ENCODE data around the gene EML6.

EML6 gene

DNA sequence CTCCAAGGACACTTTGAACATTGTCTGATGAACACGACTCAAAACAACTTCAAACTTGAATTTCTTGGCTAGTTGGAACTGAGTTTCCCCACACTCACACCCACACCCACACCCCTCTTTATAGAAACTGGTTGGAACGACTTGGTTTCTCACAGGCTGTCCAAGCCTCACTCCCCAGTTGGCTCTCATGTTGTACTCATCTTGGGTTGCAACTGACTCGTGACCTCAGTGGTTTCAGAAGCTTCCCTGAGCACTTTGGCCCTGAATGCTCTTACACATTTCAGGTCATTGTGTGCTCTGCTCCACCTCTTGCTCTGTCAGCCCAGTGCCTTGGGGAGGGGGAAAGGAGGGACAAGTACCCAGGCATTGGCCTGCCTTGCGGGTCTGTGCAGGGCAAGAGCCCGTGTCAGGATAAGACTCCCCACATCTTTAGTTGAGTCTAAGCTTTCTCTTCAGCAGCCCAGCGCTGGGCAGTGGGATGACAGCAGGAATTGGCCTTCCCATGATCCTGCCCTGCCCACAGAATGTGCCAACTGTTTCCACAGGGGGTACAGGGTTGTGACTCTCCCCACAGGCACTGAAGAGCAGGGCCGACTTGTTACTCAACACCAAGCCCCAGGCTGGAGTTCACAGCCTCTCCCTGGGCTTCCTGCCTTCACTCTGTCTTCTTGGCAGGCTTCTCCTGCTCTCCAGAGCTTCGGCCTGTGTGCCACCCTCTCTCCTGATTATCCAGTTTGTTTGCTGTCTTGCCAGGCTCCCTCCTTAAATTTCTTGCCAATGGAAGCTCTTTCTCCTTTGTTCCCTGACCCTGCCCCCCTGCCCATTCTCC lies 222.1 kb downstream of the EML6 start:
- no peak for DNase-seq (ENCODE audit: low read depth in 2 of 2)

DNA sequence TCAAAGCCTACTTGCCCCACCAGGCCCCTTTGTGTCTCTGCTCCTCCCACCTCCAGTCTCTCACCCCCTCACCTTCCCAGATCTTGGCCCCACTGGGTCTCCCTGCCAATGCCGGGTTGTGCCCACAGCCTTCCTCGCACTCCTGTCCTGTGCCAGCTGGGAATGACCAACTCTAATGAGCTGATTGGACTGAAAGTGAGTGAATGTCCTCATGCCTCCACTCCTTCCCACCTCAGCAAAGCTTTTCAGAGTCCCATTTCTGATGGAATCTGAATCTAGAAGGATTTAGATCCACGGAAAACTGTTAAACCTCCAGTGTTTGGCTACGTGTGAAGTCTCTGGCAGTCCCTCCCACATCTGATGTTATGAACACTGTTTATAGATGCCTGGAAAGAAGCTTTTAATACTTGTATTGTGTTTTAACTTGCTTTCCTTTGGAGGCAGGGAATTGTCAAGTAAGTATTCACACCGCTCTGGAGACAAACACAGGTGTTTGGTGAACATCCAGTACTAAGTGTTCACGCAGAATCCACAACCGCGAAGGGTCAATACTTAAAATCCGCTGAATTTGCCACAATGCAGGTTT lies 222.9 kb downstream of the EML6 start:
- no peak for DNase-seq (ENCODE audit: low read depth in 2 of 2)

DNA sequence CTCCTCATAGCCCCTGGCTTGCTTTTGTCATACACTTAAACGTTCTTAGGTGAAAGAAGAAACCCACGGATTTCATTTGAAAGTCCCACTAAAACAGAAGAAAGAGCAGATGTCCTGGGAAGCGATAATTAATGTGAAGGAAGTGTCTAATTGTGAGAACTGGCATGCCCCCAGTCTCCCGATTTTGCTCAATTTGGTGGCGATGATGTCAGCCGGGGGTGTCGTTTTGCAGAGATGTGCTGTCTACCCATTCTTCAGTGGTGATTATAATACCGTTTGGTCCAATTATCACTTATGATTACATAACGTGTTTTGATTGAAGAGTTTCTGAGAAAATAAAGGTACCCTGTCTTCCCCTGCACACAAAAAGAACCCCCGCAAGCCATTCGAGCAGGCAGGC lies 223.7 kb downstream of the EML6 start:
- no peak for DNase-seq (ENCODE audit: low read depth in 2 of 2)

DNA sequence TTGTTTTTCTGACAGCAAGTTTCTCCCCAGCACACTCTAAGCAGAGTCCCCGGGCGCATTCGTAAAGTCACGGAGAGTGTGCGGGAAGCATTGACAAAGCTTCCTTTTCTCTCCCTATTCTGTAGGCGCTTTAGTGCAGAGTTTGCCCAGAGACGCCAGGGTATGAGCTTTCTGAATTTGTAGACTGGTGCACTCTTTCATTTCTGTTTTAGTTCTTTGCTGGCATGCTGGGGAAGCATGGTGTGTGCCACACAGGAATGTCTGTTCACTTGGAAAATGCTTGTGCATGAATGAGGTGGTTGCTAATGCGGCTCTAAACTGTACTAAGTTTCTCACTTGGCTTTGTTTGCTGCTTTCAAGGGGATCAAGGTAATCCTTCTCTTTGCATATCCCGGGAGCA lies 224.2 kb downstream of the EML6 start:
- DNase-seq (ENCODE audit: low read depth in 2 of 2), result no peak

DNA sequence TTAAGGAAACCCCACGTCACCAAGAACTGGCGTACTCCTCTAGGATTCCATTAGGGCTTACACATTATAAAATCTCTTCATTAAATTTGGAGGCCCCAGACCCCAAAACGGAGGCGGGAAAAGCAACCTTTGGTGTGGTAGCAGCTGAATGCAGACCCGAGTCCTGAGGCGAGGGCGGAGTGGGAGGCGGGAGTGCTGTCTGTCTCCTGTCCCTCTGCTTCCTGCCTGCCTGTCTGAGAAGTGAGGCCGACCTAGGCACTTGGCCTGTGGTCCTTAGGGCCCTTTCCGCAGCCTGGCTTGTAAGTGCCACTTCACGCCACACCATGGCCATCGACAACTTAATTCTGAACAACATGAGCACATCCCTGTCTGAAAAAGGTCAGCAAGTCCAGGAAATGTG lies 224.7 kb downstream of the EML6 start:
- DNase-seq (ENCODE audit: low read depth in 2 of 2), result no peak

DNA sequence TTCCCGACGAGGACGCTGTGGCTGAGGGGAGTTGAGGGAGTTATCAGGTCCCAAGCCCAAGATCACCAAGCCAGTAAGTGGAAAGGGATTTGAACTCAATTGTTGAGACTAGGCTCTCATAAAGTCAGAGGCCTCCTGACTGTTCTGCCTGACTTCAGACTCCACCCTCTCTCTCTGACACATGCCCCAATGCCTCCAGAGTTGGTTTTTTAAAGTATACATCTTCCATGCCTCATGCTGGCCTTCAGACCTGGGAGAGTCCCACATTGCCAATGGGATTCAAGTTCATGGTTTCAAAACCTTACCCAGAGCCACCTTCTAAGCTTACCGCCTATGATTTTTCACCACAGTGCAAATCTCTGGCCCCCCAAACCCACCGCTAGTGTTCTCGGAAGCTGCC lies 226.0 kb downstream of the EML6 start:
- no peak for DNase-seq (ENCODE audit: low read depth in 2 of 2)

DNA sequence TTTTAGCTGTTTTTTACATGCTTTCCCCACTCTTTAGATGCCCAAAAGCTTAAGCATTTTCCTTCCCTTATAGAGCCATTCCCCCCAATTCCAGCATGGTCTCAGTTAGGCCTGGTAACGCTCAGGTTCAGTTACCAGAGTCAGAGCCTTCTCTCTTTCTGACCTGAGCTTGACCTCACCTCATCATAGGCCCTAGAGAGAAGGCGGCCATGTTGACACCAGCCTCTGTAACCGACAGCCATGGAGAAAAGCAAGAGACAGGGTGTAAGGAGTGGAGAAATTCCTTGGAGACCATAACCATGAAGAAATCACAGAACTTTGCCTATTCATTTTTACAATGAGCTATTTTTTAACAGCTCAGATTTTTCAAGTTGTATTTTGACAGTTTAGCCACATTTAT lies 227.3 kb downstream of the EML6 start:
- no peak for DNase-seq (ENCODE audit: low read depth in 2 of 2)

DNA sequence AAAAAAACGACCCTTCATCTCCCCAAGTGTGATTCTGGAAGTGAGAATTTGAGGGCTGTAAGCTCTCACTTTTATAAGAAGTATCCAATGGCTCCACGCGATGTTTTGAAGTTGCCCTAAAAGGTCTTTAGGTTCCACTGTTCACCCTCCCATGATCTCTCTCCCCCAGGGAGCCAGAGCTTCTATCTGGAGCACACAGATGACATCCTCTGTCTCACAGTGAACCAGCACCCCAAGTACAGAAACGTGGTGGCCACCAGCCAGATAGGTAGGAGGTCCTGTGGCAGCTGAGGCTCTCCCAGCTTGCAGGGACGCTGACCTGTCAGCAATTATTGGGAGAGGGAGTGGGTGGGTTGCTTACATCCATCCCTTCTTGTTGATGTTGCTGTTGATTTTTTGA lies 229.0 kb downstream of the EML6 start:
- no peak for DNase-seq (ENCODE audit: low read depth in 2 of 2)

DNA sequence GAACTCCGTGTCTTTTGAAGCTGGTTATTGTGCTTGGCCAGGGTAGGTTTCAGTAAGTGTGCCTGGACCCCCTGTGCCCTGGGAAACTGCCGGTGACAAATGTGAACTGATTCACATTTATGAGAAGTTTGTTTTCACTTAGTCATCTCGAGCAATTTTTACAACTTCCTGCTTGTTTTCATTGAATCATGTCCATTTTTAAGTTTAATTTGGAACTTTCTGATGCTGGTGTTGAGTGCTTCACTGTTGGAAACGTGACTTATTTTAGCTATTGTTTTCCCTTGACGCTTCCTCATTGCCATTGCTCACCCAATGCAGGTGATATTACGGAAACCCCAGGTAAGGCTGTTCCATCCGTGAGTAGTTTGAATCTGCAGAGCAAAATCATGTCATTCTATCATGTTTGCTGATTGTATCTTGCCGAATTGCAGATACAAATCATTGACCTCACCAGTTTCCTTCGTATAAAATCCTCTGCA lies 229.6 kb downstream of the EML6 start:
- no peak for DNase-seq (ENCODE audit: low read depth in 2 of 2)

DNA sequence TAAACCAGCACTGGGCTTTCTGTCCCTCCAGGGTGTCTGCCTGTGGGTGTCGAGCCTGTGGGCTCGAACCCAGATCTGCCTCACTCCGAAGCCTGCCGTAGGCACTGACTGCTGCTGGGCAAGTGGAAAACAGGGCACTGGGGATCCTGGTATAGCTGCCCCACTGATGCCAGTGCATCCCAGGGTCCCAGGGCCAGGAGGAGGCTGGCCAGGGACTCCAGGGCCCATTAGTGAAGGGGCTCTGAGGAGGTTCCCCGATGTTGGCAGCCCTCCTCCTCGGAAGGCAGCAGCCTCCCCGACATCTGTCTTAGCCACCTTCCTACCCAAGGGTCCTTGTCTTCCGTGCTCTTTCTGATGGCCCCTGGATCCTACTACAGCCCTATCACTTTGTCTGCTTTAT lies 230.7 kb downstream of the EML6 start:
- no peak for DNase-seq (ENCODE audit: low read depth in 2 of 2)

DNA sequence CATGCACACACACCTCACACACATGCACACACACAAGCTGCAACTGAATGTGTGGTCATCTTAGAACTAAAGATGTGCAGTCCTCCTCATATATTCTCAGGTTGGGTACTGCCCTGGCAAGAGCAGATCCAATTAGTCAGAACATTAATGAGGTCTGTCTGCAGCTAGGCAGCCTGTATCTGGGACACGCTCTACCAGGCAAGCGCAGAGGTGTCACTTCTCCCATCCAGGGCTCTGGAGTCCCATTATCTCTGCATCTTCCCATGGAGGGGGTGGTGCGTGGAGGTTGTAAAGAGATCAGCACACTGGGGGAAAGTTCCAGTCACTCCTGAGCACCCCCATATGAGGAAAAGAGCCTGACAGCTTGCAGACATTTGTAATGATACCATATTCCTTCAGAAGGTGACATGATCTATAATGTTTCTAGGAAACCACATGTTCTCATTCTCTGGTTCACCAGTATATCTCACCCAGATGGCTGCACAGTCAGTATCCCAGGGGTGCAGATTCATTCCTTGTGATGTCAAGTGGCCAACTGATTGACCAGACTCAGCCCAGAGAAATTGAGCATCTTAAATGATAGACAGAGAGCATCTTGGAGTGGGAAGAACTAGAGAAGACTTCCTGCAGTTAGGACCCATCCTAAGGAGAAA lies 231.4 kb downstream of the EML6 start:
- no peak for DNase-seq (ENCODE audit: low read depth in 2 of 2)

DNA sequence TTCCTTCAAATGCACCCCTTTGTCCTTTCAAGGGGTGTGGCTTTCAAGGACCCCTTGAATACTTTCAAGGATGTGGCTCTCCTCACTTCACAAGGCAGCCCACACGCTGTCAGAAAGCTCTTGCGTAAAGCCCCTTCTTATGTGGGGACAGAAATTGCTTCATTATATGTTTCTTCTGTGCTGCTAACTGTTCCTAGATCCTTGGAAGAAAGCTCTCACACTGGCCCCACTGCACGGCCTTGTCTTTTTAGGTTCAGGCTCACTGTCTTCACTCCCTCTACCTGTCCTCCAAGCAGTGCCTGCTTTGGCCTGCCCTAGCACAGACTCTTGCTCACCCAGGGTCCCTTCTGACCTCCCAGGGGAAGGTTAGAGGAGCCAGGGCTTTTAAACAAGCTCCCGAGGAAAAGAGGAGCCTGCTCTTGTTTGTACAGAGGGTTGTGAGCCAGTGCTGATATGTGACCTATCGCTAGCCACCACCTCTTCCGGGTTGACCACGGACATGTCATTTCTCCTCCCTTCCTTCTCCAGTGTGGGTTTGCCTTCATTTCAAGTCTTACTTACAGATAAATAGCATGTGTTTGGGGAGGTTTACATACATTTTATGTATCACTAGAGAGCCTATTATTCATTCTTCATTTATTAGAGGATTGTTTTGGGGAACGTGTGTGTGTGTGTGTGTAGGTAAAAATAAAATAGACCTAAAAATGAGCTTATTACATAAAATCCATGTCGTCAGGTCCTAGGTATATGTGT lies 232.1 kb downstream of the EML6 start:
- no peak for DNase-seq (ENCODE audit: low read depth in 2 of 2)

DNA sequence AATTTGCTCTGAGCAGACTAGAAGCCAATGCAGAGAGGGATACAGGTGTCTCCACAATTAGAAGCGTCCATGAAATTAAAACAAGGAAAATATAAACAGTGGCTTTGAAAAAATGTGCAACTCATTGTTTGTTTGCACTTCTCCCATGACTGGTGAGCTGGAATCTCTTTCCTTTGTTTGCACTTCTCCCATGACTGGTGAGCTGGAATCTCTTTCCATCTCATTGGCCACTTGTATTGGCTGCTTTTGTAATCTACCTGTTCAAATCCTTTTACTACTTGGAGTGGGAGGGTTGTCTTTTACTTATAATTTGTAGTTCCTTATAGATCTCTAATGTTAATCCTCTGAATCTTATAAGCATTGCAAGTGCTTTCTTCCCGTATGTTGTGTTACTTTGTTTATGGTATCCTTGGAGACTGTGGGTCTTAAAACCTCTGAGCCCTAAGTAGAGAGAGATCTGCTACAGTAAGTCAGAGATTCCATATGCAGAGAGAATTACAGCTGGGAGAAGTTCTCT lies 232.7 kb downstream of the EML6 start:
- DNase-seq (ENCODE audit: low read depth in 2 of 2), result no peak

DNA sequence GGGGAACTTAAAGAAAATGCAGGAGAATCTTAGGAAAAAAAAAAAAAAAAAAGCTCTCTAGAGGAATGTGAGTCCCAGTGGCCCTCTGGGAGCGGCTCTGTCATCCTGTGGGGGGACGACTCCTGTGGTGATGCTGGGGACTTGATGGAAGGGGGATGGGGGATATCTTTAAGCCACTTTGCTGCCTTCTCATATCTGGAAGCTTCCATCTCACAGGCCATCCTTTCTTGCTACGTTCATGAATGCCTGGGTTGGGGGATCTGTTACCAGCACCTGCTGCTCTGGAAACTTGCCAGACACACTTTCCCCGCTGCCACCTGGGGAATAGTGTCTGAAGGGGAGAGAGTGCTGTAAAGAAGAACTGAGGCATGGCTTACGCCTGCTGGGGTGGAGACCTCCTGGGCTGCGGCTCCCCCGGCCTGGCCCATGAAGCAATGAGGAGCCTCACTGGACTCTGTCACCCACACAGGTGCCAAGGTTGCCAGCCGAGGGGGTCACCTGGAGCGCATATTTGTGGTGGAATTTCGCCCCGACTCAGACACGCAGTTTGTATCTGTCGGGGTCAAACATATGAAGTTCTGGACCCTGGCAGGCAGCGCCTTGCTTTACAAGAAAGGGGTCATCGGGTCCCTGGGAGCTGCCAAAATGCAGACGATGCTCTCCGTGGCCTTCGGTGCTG lies 234.0 kb downstream of the EML6 start:
- no peak for DNase-seq (ENCODE audit: low read depth in 2 of 2)

DNA sequence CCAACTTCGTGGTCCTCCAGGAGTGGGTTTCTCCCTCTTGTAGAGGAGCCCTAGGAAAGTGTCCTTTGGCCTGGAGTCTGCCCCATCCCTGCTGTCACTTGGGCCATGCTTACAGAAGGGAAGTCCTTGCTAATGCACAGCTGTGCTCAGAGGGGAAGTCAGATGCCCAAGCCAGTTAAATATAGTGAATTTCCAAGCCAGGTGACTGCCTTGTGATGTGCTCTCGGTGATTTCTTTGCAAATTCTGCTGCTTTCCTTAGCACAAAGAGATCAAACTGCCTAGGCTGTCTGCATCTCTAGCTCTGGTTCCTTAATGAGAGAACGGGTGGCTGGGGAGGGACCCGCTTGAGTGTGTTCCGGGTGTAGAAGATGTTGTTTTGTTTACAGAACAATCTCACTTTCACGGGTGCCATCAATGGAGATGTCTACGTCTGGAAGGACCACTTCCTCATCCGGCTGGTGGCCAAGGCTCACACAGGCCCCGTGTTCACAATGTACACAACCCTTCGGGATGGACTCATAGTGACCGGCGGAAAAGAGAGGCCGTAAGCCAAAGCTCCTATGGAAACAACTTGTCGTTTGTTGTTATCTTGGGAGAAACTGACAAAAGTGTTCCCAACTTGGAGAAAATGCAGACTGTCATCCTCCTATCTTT lies 235.4 kb downstream of the EML6 start:
- DNase-seq (ENCODE audit: low read depth in 2 of 2), result no peak

DNA sequence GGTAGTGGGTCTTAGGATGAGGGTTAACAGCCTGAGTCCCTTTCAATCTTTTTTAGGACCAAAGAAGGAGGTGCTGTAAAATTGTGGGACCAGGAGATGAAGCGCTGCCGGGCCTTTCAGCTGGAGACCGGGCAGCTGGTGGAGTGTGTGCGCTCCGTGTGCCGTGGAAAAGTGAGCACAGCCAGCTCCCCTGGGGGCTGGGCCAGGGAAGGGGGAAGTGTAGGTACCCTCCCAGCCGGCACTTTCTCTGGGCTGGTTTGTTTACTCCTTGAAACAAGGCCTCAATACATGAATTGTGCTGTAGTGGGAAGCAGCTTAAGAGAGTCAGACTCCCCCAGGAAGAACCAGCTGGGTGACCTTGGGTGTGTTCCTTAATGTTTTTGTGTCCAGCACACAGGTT lies 236.7 kb downstream of the EML6 start:
- DNase-seq (ENCODE audit: low read depth in 2 of 2), result no peak

DNA sequence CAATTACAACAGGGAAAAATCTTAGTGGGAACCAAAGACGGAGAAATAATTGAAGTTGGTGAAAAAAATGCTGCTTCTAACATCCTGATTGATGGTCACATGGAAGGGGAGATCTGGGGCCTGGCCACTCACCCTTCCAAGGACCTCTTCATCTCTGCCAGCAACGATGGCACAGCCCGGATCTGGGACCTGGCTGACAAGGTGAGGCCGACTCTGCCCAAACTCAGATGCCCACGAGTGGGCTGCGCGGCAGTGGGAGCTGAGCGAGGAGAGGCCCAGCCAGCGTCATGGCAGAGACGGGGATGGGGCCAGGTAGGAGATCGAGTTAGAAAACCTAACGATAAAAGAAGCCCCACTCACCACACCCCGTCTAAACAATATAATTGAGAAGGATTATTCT lies 239.0 kb downstream of the EML6 start:
- no peak for DNase-seq (ENCODE audit: low read depth in 2 of 2)

DNA sequence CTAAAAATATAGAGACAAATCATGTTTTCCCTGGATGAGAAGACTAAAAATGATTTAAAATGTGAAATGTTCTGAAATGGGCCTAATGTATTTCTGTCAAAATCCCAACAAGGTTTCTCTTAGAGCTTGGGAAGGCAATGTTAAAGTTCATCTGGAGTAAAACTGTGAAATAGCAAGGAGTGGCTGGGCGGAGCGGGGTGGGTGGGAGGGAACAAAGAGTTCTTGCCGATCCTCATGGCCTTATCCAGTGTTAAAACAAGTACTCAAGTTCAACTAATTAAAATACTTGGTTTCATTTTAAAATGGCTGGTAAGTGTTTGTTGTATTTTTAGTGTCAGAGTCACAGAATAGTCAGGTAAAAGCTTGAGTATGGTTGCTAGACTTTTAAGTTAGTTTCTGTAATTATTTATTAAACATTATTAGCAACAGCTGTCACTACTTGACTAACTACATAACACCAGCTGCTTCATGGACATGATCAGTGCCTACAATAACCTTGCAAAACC lies 239.5 kb downstream of the EML6 start:
- no peak for DNase-seq (ENCODE audit: low read depth in 2 of 2)

DNA sequence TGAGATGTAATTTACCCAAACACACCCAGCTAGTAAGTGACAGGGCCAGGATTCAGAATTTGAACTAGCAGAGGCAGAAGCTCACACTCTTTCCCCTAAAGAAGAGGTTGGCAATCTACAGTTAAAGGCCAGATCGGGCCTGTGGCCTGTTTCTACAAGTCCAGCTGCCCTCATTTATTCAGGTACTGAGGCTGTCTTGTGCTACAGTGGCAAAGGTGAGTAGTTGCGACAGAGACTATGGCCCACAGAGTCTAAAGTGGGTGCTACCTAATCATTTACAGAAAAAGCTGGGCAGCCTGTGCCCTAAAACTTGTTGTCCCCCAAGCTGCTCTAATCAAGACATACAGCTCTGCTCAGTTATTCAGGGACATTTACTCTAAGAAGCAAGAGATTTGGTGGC lies 240.0 kb downstream of the EML6 start:
- no peak for DNase-seq (ENCODE audit: low read depth in 2 of 2)

DNA sequence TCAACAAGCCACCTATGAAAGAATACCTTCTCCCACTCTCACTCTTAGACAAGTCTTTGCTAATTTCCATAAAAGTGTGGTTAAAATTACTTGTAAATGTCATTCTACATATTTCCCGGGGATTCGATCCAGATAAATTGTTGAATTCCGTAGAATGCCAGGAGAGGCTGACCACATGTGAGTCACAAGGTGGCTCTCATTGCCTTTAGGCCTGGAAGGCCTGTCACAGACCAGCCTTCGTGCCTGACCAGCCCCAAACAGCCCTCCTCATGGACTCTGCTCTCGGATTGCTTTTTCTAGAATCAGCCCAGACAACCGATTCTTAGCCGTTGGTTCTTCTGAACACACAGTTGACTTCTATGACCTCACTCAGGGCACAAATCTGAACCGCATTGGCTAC lies 240.8 kb downstream of the EML6 start:
- no peak for DNase-seq (ENCODE audit: low read depth in 2 of 2)

DNA sequence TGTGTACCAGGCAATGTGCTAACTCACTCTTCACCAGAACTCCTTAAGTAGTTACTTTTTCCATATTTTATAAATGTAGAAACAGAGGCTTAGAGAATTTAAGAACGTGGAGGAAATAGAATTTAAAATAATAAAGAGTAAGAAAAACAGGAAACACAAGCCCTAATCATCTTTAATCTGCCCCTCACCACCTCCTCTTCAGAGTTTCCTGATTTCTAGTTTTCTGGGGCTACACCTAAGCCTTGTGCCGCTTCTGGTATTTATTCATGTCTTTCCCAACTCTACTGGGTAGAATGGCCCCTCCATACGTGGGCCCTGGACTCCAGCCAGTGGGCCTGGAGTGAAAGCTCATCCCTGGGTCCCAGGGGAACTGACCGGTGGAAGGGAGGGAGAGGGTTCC lies 241.4 kb downstream of the EML6 start:
- DNase-seq (ENCODE audit: low read depth in 2 of 2), result no peak
